Cerebellar nuclear complex (tissue), 1 donor: ENCODE data around the gene CCT2.
"Not testable (repeated sequence)": the region's sequence is repeated elsewhere in the genome, so short reads cannot be mapped to it uniquely, and the experiment has no call there.

Experiments
- DNase-seq, 2 experiments: peaks; one replicate each; lab custom pipeline; 2025; lab: John Stamatoyannopoulos, UW

Gene CCT2

DNA sequence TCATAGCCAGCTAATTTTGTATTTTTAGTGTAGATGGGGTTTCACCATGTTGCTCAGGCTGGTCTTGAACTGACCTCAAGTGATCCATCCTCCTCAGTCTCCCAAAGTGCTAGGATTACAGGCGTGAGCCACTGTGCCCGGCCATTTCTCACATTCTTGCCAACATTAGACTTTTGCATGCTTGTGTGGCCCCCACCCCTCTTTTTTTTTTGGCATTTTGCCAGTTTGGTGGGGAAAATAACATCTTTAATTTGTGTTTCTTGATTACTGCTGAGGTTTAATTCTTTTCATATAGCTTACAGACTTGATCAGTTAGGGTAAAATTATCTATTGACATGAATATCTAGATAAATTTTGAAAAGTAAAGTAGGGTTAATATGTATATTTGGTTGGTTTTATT is 3.8 kb downstream of the CCT2 start:
- DNase-seq: no peak

GRCh38 chr12:69595689-69596088 is 10.4 kb downstream of the CCT2 start:
- no peak for DNase-seq

GRCh38 chr12:69598174-69598753 is 13.0 kb downstream of the CCT2 start:
- DNase-seq: no peak

- DNase-seq: no peak
Measured at GRCh38 chr12:69600804-69601203, 15.5 kb downstream of the CCT2 start.

DNA sequence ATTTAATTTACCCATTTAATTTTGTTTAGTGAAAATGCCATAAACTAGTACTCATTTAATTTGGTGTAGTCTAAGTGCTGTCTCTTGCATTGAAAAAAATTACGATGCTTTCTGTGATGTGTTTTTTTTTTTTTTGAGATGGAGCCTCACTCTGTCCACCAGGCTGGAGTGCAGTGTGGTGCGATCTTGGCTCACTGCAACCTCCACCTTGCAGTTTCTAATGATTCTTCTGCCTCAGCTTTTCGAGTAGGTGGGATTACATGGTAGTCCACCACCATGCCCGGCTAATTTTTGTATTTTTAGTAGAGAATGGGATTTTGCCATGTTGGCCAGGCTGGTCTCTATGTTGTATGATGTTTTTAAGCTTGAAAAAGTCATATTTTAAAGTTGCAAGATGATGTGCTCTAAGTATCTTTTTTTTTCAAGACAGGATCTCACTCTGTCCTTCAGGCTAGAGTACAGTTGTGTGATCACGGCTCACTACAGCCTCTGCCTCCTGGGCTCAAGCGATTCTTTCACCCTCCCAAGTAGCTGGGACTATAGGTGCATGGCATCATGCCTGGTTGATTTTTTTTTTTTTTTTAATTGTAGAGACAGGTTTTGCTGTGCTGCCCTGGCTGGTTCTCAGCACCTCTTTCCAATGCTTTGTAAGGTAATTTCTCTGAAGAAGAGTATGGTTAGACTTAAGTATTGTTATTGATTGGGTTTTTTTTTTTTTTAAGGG is 16.9 kb downstream of the CCT2 start:
- DNase-seq: no peak

DNA sequence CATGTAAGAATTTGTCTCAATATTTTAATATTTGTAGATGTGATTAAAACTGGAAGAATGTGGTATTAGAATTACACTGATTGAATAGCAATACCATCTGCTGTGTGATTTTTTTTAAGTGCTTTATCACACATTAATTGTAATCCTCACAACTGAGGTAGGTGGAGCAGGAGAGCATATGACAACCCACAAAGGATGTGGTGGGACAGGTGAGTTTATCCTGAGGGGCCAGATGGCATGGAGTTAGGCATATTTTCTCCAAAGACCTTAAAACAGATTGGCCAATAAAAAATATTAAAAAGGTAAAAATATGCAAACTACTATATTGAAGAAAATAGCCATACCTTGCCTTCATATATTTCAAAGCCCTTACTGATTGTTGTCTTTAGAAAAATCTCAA is 17.7 kb downstream of the CCT2 start:
- no peak for DNase-seq

DNA sequence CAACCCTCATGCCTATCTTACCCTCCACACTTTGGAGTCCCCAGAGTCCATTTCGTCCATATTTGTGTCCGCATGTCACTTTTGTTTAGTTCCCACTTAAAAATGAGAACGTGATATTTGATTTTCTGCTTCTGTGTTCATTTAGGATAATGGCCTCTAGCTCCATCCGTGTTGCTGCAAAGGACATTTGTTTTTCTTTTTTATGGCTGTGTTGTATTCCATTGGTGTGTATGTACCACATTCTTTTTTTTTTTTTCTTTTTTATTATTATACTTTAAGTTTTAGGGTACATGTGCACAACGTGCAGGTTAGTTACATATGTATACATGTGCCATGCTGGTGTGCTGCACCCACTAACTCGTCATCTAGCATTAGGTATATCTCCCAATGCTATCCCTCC is 18.3 kb downstream of the CCT2 start:
- not testable (repeated sequence) for DNase-seq

DNA sequence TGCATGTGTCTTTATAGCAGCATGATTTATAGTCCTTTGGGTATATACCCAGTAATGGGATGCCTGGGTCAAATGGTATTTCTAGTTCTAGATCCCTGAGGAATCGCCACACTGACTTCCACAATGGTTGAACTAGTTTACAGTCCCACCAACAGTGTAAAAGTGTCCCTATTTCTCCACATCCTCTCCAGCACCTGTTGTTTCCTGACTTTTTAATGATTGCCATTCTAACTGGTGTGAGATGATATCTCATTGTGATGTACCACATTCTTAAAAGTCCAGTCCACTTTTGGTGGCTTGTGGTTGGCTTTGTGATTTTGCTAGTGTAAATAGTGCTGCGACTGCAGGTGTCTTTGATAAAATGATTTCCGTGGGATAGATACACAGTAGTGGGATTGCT is 19.0 kb downstream of the CCT2 start:
- DNase-seq: not testable (repeated sequence)

- DNase-seq: no peak
Measured at GRCh38 chr12:69608114-69608513, 22.9 kb downstream of the CCT2 start.

DNA sequence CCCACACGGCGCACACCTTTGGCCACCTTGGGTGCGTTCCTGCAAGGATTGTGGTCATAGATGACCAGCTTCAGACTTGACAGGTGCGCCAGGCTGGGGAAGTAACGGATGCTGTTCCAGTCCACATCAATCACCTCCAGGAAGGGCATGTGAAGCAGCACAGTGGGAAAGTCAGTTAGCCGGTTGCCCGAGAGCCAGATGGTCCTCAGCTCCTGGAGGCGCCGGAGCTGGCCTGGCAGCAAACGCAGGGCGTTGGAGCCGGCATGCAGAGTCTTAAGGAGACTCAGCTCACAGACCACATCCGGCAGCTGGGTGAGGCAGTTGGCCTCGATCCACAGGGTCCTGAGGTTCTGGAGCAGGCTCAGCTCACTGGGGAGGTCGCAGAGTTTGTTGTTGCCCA is 24.9 kb downstream of the CCT2 start:
- DNase-seq: no peak

GRCh38 chr12:69610729-69611128 is 25.5 kb downstream of the CCT2 start, which contains the start of gene LRRC10:
TSS of gene LRRC10 (minus strand) at chr12:69610907. CDS start at chr12:69610838, 69 bp downstream.
- no peak for DNase-seq

GRCh38 chr12:69613351-69613750 is 28.1 kb downstream of the CCT2 start:
- DNase-seq: no peak

- DNase-seq: no peak
Measured at GRCh38 chr12:69616025-69616424, 30.8 kb downstream of the CCT2 start.

DNA sequence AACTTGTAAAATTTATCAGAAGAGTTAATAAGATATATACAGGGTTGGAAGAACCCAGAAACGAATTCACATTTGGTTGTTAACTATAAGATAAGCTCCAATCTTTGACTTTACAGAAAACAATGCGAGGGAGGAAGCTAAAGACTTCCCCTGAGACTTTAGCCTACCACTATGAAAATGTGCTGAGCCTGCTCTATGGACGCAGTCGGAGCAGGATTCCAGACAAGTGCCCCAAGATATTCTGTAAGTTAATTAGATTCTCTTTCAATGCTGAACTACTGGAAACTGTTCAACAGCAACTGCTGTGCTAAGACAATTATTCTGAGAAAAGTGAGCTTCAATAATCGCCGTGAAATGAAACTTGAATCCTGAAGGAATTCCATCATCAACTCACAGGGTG is 33.8 kb downstream of the CCT2 start:
- DNase-seq: no peak

DNA sequence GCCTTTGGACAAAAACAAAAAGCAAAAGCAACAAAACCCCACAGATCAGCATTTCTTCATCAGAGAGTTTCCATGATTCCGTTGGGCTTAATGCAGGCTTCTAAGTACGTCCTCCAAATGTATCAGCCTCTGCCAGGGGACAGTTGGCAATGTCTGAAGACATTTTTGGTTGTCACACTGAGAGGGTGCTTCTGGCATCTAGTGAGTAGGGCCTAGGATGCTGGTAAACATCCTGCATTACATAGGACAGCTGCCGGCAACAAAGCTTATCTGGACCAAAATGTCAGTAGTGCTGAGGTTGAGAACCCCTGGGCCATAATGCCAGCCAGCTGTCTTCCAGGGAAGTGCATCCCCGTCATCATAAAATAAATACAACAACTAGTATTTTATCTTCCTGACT is 34.8 kb downstream of the CCT2 start:
- no peak for DNase-seq

GRCh38 chr12:69620921-69621320 is 35.7 kb downstream of the CCT2 start:
- no peak for DNase-seq

- DNase-seq: no peak
Measured at GRCh38 chr12:69621551-69621950, 36.3 kb downstream of the CCT2 start.

DNA sequence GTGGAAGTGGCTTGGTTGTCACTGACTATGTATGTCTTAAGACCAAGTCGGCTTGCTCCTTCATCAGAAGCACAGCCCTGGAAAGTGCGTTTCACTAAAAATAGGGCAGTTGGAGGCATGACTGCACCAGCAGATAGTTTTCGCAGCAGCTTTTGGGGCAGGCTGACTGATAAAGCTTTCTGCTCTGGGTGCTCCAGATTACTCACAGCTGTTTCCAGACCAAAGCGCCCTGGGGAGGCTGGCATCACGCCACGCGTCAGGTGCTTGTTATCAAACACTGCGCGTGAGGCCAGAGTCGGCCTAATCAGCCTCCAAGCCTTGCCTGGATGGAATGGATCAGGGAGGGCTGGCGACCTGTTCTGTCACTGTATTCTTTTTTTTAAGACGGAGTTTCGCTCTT is 38.7 kb downstream of the CCT2 start:
- no peak for DNase-seq

- DNase-seq: no peak
Measured at GRCh38 chr12:69627501-69627900, 42.2 kb downstream of the CCT2 start.

- DNase-seq: no peak
Measured at GRCh38 chr12:69630191-69630590, 44.9 kb downstream of the CCT2 start.

DNA sequence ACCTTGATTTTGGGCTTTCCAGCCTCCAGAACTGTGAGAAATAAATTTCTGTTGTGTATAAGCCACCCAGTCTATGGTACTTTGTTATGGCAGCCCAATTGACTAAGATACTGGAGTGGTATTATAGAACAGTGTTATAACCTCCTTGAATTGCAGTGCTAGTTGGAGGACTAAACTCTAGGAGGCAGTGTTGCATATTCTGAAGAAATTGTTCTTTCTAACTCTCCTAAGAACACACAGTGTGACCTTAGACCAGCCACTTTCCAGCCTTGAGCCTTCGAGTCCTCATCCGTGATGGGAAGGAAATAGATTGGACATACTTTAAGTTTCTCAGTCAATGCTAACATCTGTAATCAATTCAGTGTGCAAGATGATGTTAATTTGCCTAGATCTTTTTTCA is 47.8 kb downstream of the CCT2 start:
- no peak for DNase-seq

GRCh38 chr12:69639400-69640016 is 54.2 kb downstream of the CCT2 start:
- DNase-seq: no peak

DNA sequence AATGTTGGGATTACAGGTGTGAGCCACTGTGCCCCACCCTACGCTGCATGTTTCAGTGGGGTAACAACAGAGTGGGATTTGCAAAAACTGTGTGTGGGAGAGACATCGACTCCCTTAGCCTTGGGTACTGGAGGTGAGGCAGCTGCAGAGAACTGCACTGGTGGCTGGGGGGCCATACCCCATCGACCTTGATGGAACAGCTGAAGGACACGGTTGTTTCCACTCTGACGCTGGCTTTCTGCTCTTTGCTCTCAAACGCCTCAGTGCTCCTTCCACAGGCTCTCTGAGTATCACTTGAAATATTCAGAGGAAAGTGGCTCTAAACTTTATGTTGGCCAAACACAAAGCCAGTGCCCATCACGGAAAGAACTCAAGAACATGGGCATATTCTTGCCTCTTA is 56.3 kb downstream of the CCT2 start:
- DNase-seq: no peak

DNA sequence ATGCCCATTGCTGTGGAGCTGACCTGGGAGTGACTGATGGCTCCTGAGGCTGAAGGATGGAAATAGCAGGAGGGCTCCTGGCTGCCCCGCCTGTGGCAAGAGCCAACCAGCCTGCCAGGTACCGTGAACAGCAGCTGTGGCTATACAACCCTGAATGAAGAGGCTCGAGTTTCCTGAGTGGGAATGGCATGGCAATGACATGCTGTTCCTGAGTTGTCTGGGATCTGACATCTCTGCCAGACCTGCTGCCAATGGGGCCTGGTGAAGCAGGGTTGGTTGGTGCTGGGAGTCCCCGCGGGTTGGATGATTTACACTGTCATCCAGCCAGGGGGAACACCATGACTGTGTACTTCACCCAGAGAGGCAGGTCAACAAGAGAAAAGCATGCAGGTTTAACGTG is 57.3 kb downstream of the CCT2 start:
- no peak for DNase-seq
